Testis (tissue), 3 donors: Measurements from ENCODE around the gene NAA38. TPM values are rescaled to one million over a fixed set of nuclear protein-coding genes. Genes with fewer than 3 reads are reported as not detected.

Experiments
- DNase-seq: peaks from one replicate; pipeline ENCODE4 v3.0.0-alpha.2; 2019
- H3K27ac ChIP-seq, 2 donors: fragments of 200-600 bp; sonication (generic); one replicate each; pipeline ENCODE4 v1.5.1; 2019
- H3K27me3 ChIP-seq: fragments of 200-600 bp; sonication (generic); one replicate; pipeline ENCODE4 v1.5.1; 2019
- H3K36me3 ChIP-seq: fragments of 200-600 bp; sonication (generic); one replicate; pipeline ENCODE4 v1.5.1; 2017; ENCODE audit warnings: low read depth; ENCODE audit errors: missing control alignments
- H3K4me1 ChIP-seq: fragments of 200-600 bp; sonication (generic); one replicate; pipeline ENCODE4 v1.5.1; 2019
- H3K4me3 ChIP-seq, 2 donors: fragments of 200-600 bp; sonication (generic); one replicate each; pipeline ENCODE4 v1.5.1; 2017 to 2019
- H3K9me3 ChIP-seq: fragments of 200-600 bp; sonication (generic); one replicate; pipeline ENCODE4 v1.5.1; 2017
- POLR2A ChIP-seq: fragments of 450-650 bp; IDR thresholded peaks from one replicate; pipeline ENCODE4 v1.6.1; 2017; ENCODE audit warnings: antibody characterized with exemption, mild to moderate bottlenecking, moderate library complexity
- WGBS, 2 donors: methylation state at CpG; one replicate each; pipeline ENCODE4 v1.1.5; 2018; 5-methylcytosine and 5-hydroxymethylcytosine counted together
- intact Hi-C: fragments of 100-400 bp; cut with DNase I; formaldehyde crosslinking; loops from one replicate; pipeline ENCODE4 v1.15.1; 2023; ENCODE audit warnings: low total_unique reads
- polyA plus RNA-seq: library from polyadenylated mRNA; stranded (reverse); fragments of 350-450 nt; fragmentation: Illumina TruSeq; extraction: RNeasy Lipid Tissue Mini Kit (QIAGEN cat#74804); gene quantifications from one replicate; pipeline ENCODE4 v1.2.3, GENCODE V29; 2014; ENCODE audit warnings: low read depth, low replicate concordance; ENCODE audit not compliant: insufficient read depth
- total RNA-seq, 2 donors: library from RNA; depleted of rRNA; stranded (reverse); fragments of >200 nt; gene quantifications; one replicate each; pipeline ENCODE4 v1.2.3, GENCODE V29; 2016
- TF ChIP-seq, protein P1 (sequence below), 3 experiments: fragments of 450-650 bp in 2 of 3; fragments of 200-600 bp in 1 of 3; sonication (generic) in 1 of 3; IDR thresholded peaks; one replicate each; pipeline ENCODE4 v1.5.1; 2016 to 2019; ENCODE audit warnings: antibody characterized with exemption in 3 of 3, mild to moderate bottlenecking in 2 of 3, moderate library complexity in 1 of 3

The NAA38 gene
- total and polyA plus RNA-seq, 3 donors from 2014 or later, result 72.3 to 102 (median 83.1) TPM

DNA sequence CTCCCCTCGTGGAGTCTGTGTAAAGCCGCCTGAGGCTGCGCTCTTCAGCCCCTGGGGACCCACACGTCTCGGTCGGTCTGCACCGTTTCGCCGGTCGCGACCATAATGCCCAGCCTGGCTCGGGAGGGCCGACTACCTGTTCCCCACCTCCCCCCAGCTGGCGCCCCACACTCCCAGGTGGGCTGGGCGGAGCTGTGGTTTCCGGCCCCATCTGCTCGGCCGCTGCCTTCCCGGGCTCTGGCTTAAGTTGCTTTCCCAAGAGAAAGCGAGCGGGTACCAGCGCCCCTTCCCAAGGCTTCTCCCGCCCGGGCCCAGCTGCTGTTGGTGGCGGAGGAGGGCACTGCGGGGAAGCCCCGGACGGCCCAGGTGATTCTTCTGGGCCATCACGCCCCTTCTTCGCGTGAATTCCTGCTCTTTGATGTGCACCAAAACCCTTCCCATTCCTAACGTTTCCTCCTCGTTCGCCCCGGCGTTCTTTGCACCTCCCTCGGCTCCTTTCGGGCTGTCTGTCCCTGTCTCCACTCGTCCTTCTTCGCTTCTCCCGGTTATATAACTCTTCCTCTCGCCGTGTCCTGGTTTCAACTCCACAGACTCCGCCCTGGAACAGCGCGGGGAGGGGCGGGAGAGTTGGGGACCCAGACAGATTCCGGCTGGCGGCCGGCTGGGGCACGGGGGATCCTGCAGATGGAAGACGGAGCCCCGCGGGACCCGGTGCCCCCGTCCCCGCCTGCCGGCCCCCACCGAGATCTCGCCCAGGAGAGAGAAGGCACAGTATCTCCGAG lies 21.4 kb downstream of the NAA38 start:
- intact Hi-C loops, result no loop called here

DNA sequence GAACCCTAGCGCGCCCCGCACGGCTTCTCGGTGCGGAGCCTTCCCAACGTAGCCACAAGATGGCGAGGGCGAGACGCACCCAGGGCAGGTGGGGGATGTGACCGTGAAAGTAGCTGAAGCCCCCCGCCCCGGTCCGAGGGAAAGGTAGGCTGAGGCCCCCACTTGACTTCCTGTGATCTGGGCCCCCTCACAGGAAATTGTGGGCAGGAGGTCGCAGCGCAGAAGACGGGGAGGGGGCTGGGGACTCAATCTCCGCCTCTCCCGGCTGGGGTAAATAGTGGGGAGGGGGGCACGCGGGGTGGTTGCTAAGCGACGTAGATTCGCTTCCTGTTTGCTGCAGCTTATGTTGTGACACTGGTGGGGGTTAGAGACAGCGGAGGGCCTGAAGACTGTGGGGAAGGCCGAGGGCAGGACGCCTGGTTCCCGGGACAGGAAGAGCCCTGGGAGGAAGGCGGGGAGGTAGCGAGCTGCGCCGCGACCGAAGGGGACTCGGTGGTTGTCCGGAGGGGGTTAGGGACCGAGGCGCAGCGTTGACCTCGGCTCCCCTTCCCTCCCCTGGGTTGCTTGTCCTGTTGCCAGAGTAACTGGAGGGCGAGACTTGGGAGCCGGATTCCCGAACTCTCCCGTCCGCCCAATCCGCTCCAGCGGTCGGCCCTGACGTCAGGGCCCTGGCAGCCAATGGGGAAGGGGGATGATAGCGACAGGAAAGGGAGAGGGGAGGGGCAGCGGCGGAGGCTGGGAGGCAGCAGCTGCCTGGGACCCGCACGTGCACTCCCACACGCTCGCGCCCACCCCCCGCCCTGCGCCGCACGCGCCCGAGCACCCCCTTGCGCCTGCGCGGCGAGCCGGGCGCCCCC lies 22.2 kb downstream of the NAA38 start:
- 1% methylated on average over 37 to 51 of the region's 69 CpGs for WGBS, 2 donors
- Histone ChIP-seq H3K4me1 (peaks cover 34% of the 10 kb centered on the region), H3K27ac (peak overlapping the region; percentile 98 to 99), H3K36me3 (no peaks in the 10 kb centered on the region), H3K4me3 (peak overlapping the region; percentile 77 to 91), H3K27me3 (no peaks in the 10 kb centered on the region), H3K9me3 (no peaks in the 10 kb centered on the region)
- intact Hi-C loops, result no loop called here
- peak; percentile 70 for TF ChIP-seq POLR2A
- TF ChIP-seq, protein P1, sequence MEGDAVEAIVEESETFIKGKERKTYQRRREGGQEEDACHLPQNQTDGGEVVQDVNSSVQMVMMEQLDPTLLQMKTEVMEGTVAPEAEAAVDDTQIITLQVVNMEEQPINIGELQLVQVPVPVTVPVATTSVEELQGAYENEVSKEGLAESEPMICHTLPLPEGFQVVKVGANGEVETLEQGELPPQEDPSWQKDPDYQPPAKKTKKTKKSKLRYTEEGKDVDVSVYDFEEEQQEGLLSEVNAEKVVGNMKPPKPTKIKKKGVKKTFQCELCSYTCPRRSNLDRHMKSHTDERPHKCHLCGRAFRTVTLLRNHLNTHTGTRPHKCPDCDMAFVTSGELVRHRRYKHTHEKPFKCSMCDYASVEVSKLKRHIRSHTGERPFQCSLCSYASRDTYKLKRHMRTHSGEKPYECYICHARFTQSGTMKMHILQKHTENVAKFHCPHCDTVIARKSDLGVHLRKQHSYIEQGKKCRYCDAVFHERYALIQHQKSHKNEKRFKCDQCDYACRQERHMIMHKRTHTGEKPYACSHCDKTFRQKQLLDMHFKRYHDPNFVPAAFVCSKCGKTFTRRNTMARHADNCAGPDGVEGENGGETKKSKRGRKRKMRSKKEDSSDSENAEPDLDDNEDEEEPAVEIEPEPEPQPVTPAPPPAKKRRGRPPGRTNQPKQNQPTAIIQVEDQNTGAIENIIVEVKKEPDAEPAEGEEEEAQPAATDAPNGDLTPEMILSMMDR (IDR thresholded peaks at IDR 0.05), result peak; percentile 75 to 81 (median 80)
- peak; percentile 98 for DNase-seq

More for the DNA sequence above, 21.4 kb downstream of the NAA38 start:
- H3K4me1 ChIP-seq, result peaks cover 40% of the 10 kb centered on the region
- no peak for DNase-seq
- peak overlapping the region; percentile 98 to 99 for H3K27ac ChIP-seq
- no peaks in the 10 kb centered on the region for H3K36me3 ChIP-seq
- peak overlapping the region; percentile 77 to 91 for H3K4me3 ChIP-seq
- H3K27me3 ChIP-seq, result no peaks in the 10 kb centered on the region
- TF ChIP-seq, protein P1 (IDR thresholded peaks at IDR 0.05), result no peak
- peak; percentile 37 for TF ChIP-seq POLR2A
- no peaks in the 10 kb centered on the region for H3K9me3 ChIP-seq
- 0% methylated on average over 32 to 48 of the region's 61 CpGs for WGBS, 2 donors

DNA sequence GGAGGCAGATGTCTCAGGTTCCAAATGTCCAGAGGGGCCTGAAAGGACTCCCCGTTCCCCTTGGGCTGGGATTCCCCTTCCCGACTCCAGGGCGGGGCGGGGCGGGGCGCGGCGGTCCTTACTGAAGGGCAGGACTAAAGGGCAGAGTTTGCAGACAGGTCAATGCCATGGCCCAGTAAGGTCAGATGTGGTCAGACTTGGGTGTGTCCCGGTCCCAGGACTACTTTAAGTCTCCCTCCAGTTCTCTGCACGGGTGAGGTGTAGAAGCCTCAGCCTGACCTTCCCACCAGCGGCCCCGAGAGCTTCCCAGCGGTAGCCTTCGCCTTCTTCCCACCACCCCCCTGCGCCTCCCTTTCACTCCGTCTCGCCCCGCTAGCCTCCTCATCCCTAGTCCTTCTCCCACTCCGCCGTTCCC lies 22.8 kb downstream of the NAA38 start:
- Histone ChIP-seq H3K9me3 (no peaks in the 10 kb centered on the region), H3K4me3 (peak overlapping the region; percentile 77 to 91), H3K27ac (peak overlapping the region; percentile 98 to 99), H3K4me1 (peaks cover 28% of the 10 kb centered on the region), H3K36me3 (no peaks in the 10 kb centered on the region), H3K27me3 (no peaks in the 10 kb centered on the region)
- intact Hi-C loops, result no loop called here
- peak; percentile 76 for DNase-seq
- no peak for TF ChIP-seq POLR2A
- TF ChIP-seq, protein P1 (IDR thresholded peaks at IDR 0.05), result no peak
- 1% methylated on average over 12 to 20 of the region's 20 CpGs for WGBS, 2 donors

DNA sequence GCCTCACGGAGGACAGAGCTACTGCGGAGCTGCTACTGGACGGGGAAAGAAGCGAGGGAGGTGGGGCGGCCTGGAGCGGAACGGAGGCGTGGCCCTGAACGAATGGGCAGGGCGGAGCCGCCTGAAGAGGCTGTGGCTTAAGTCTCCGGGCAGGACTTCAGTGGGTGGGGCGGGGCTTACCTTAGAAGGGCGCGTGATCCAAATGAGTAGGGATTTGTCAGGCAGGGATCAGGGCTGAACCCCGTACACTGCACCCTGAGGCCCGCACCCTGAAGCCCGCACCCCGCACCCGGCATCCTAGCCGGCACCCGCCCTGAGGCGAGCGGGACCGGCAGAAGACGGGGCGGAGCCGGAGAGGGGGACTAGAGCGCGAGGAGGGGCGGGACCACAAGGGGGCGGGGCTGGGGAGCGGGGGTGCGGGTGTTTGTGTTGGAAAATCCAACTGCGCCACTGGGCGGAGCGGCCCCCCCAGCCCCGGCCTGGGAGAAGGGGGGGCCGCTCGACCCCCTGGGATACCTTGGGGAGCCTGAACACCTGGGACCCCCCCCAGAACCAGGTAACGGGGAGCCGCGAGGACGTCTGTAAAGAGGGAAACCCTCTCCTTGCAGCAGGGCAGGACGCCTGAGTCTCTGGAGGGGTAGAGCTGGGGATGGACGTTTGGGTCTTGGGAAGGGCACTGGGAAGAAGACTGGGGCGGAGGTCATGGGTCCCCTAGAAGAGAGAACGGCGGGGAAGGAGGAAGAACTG lies 23.4 kb downstream of the NAA38 start, which contains the start of gene KDM6B:
TSS of gene KDM6B (plus strand) at position 423 of the 747 bp plus-strand sequence. CDS start 11,338 bp downstream, outside the sequence.
- TF ChIP-seq, protein P1 (IDR thresholded peaks at IDR 0.05), result peak in 1 of 3 experiments; percentile 1
- TF ChIP-seq POLR2A, result no peak
- Histone ChIP-seq H3K4me1 (peaks cover 22% of the 10 kb centered on the region), H3K4me3 (peak within 1 kb of the TSS; percentile 77 to 91), H3K36me3 (no peaks in the 10 kb centered on the region), H3K27me3 (no peaks in the 10 kb centered on the region), H3K27ac (peak within 1 kb of the TSS; percentile 98 to 99), H3K9me3 (no peaks in the 10 kb centered on the region)
- intact Hi-C loops, result no loop called here
- WGBS, 2 donors, result 0% methylated on average over 24 to 47 of the region's 49 CpGs
- peak; percentile 97 for DNase-seq
